ENCODE results near the gene PLXNB2. TPM values are rescaled to one million over a fixed set of nuclear protein-coding genes. Genes with fewer than 3 reads are reported as not detected.

PLXNB2 gene
- total and polyA plus RNA-seq, 7 experiments from 2014 or later: 0.05 to 138 (median 3.5) TPM

DNA sequence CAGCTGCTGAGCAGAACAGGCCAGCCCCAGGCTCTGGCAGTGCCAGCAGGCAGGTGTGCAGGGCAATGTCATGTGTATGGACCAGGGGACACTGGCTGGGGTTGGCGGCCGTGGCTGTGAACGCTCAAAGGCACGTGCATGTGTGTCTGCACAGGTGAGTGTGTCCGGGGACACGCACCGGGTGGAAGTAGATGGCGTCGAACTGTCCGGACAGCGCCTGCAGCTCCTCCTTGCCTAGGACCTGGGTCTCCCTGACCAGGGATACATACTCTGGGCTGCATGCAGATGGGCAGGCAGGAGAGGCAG is 57.2 kb downstream of the PLXNB2 start:
- Histone ChIP-seq H3K4me3 (ENCODE audit: low read length) (peak overlapping the region; percentile 71), H3K27ac (ENCODE audit: low read depth, low read length) (peak overlapping the region; percentile 71), H3K4me1 (ENCODE audit: control insufficient read depth in 2 of 2, insufficient read depth in 2 of 2, low read length in 2 of 2) (peaks cover 29 to 43% of the 10 kb centered on the region in 2 donors), H3K27me3 (ENCODE audit: control insufficient read depth in 2 of 2, insufficient read depth in 2 of 2, low read length in 2 of 2) (no peaks in the 10 kb centered on the region), H3K36me3 (ENCODE audit: control insufficient read depth in 2 of 3, insufficient read depth in 3 of 3, low read length in 3 of 3) (peaks cover 0 to 34% (median 0%) of the 10 kb centered on the region in 3 experiments), H3K9me3 (ENCODE audit: control insufficient read depth in 2 of 3, low read length in 3 of 3) (no peaks in the 10 kb centered on the region)
- Mint-ChIP-seq H3K27me3 (no peaks in the 10 kb centered on the region), H3K36me3 (peaks cover 0 to 3% (median 0%) of the 10 kb centered on the region in 5 donors), H3K4me1 (peaks cover 4 to 26% (median 17%) of the 10 kb centered on the region in 7 donors), H3K9me3 (no peaks in the 10 kb centered on the region), H3K4me3 (peak overlapping the region; percentile 61 to 88 (median 80)), H3K27ac (peak overlapping the region in 3 of 9 donors; percentile 54 to 69 (median 66))
- intact Hi-C loops (cut with micrococcal nuclease): loop anchor here (5.0 kb wide), 2 partner anchors 62 to 277 kb away; partner anchors contain the start of gene SCO2 (in 1 of the 2)
- no peak for ATAC-seq
- CTCF ChIA-PET: interaction anchor here (0.9 to 2.2 kb wide), 4 partner anchors 7 to 370 kb away, joined by 3 to 10 read pairs (median 6); no protein-coding TSS in a partner anchor
- POLR2A ChIA-PET: interaction anchor here (1.0 to 3.6 kb wide), 9 partner anchors 9 to 371 kb away, joined by 3 to 24 read pairs (median 8); partner anchors contain the start of genes NCAPH2 and SCO2
- no peak for DNase-seq

DNA sequence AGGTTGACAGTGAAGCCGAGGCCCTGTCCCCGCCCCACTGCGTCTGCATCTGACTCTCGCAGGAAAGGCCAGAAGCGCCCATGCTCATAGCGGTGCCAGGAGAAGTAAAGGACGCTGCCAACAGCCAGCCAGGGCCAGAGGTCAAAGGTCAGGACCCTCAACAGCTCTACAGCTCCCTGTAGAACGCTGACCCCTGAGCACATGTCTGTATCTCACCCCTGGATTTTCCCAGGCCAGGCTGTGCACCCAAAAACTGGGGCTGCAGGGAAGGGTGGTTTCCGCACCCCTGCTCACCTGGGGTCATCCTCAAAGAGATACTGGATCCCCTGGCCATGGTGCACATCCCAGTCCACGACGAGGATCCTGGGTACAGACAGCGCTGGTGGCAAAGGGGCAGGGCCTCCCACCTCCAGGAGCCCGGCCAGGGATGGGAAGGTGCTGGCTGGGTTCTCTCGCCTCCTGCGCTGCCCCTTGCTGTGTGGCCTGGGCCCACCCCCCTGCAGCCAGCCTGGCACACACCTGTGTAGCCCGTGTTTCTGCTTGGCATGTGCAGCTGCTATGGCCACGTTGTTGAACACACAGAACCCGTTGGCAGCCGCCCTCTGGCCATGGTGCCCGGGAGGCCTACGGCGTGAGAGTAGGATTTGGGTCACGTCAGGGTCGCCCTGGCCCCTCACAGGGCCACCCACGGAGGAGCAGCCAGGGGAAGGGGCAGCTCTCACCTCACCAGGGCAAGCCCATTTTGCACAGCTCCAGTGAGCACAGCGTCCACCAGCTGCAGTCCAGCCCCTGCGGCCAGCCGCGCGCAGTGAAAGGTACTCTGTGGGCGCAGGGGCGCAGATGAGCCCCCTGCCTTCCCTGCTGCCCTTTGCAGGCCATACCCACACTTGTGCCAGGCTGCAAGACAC is 57.9 kb downstream of the PLXNB2 start:
- H3K4me1 ChIP-seq (ENCODE audit: control insufficient read depth in 2 of 2, insufficient read depth in 2 of 2, low read length in 2 of 2): peaks cover 29 to 43% of the 10 kb centered on the region in 2 donors
- peak overlapping the region in 2 of 9 donors; percentile 54 to 66 for H3K27ac Mint-ChIP-seq
- intact Hi-C loops (cut with micrococcal nuclease): loop anchor here (5.0 kb wide), 2 partner anchors 63 to 278 kb away; partner anchors contain the start of gene SCO2 (in 1 of the 2)
- no peaks in the 10 kb centered on the region for H3K9me3 Mint-ChIP-seq
- H3K36me3 Mint-ChIP-seq: peaks cover 0 to 6% (median 3%) of the 10 kb centered on the region in 5 donors
- H3K36me3 ChIP-seq (ENCODE audit: control insufficient read depth in 2 of 3, insufficient read depth in 3 of 3, low read length in 3 of 3): peaks cover 0 to 36% (median 0%) of the 10 kb centered on the region in 3 experiments
- POLR2A ChIA-PET: interaction anchor here (1.1 to 3.6 kb wide), 6 partner anchors 59 to 372 kb away, joined by 4 to 24 read pairs (median 8); partner anchors contain the start of gene NCAPH2
- H3K27me3 ChIP-seq (ENCODE audit: control insufficient read depth in 2 of 2, insufficient read depth in 2 of 2, low read length in 2 of 2): no peaks in the 10 kb centered on the region
- H3K9me3 ChIP-seq (ENCODE audit: control insufficient read depth in 2 of 3, low read length in 3 of 3): no peaks in the 10 kb centered on the region
- H3K4me3 Mint-ChIP-seq: peak overlapping the region; percentile 61 to 88 (median 80)
- no peaks in the 10 kb centered on the region for H3K27me3 Mint-ChIP-seq
- ATAC-seq: no peak
- peak overlapping the region; percentile 71 for H3K4me3 ChIP-seq (ENCODE audit: low read length)
- no peak for DNase-seq
- H3K27ac ChIP-seq (ENCODE audit: low read depth, low read length): no peak overlapping the region
- CTCF ChIA-PET: interaction anchor here (0.9 to 2.2 kb wide), 3 partner anchors 7 to 248 kb away, joined by 3 to 7 read pairs (median 5); no protein-coding TSS in a partner anchor
- H3K4me1 Mint-ChIP-seq: peaks cover 10 to 30% (median 22%) of the 10 kb centered on the region in 7 donors

DNA sequence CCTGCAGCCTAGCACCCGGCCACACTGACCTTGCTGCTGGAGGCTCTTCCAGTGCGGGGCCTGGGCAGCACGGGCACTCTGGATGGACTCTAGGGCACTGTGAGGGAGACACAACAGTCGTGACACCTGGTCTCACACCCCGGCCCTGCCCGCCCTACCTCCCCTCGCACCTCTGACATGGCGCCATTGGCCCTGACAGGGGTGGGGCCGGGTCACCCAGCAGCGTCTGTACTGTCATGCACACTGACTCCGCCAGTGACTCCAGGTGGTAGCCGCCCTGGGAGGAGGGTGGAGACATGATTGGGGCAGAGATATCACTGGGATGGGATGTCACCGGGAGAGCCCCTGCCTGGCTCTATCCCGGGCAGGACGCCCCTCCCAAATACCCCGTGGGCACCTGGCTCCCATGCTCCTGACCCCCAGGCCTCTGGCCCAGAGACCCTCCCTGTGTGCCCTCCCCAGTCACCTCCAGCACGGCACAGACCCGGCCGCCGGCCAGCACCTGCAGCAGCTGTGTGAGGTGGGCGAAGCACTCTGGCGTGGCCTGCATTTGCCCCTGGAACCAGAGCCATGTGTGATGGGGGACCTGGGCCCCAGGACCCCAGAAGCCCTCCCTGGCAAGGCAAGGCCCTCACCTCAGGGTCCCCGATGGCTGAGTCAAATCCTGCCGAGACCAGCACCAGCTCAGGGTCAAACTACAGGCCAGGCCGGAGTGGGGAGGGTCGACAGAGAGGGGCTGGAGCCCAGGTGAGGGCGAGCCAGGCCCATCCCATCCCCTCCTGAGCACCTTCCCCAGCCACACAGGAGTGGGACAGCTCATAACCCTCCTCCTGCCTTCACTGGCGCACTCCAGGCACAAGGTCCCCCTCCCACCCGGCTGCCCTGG is 59.0 kb downstream of the PLXNB2 start:
- Mint-ChIP-seq H3K36me3 (peaks cover 0 to 6% (median 3%) of the 10 kb centered on the region in 5 donors), H3K9me3 (no peaks in the 10 kb centered on the region), H3K4me1 (peaks cover 10 to 38% (median 26%) of the 10 kb centered on the region in 7 donors), H3K4me3 (peak overlapping the region in 5 of 10 donors; percentile 52 to 75 (median 52)), H3K27ac (peak overlapping the region in 4 of 9 donors; percentile 38 to 91 (median 61)), H3K27me3 (no peaks in the 10 kb centered on the region)
- intact Hi-C loops (cut with micrococcal nuclease): no loop called here
- Histone ChIP-seq H3K9me3 (ENCODE audit: control insufficient read depth in 2 of 3, low read length in 3 of 3) (no peaks in the 10 kb centered on the region), H3K27ac (ENCODE audit: low read depth, low read length) (no peak overlapping the region), H3K36me3 (ENCODE audit: control insufficient read depth in 2 of 3, insufficient read depth in 3 of 3, low read length in 3 of 3) (peaks cover 0 to 38% (median 0%) of the 10 kb centered on the region in 3 experiments), H3K27me3 (ENCODE audit: control insufficient read depth in 2 of 2, insufficient read depth in 2 of 2, low read length in 2 of 2) (no peaks in the 10 kb centered on the region), H3K4me3 (ENCODE audit: low read length) (no peak overlapping the region), H3K4me1 (ENCODE audit: control insufficient read depth in 2 of 2, insufficient read depth in 2 of 2, low read length in 2 of 2) (peaks cover 36 to 50% of the 10 kb centered on the region in 2 donors)
- ATAC-seq (no peak), DNase-seq (no peak)
- ChIA-PET CTCF (no interaction called here), POLR2A (interaction anchor here (0.6 to 1.2 kb wide), 3 partner anchors 60 to 373 kb away, joined by 3 to 4 read pairs (median 3); no protein-coding TSS in a partner anchor)

DNA sequence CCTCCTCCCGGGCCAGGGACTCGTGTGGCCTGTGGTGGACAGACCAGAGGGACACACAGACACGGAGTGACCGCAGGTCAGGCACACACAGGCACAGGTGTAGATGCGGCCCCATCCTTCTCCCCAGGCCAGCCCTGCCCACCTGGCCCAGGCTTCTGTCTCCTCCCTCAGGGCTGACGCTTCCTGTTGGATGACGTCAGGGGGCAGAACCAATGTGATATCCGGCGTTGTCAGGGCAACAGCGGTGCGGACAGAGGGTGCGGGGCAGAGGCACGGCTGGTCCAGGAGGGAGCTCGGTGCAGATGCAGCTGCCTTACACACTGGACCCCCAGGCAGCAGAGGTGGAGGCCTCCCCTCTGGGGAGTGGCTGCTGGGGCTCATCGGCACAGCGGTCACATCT is 59.7 kb downstream of the PLXNB2 start:
- peaks cover 0 to 38% (median 0%) of the 10 kb centered on the region in 3 experiments for H3K36me3 ChIP-seq (ENCODE audit: control insufficient read depth in 2 of 3, insufficient read depth in 3 of 3, low read length in 3 of 3)
- peak in 1 of 9 donors; percentile 35 for DNase-seq
- Mint-ChIP-seq H3K4me3 (peak overlapping the region in 7 of 10 donors; percentile 29 to 75 (median 52)), H3K9me3 (no peaks in the 10 kb centered on the region), H3K27me3 (no peaks in the 10 kb centered on the region), H3K27ac (peak overlapping the region in 5 of 9 donors; percentile 38 to 91 (median 63)), H3K4me1 (peaks cover 10 to 42% (median 28%) of the 10 kb centered on the region in 7 donors), H3K36me3 (peaks cover 0 to 6% (median 3%) of the 10 kb centered on the region in 5 donors)
- ChIA-PET POLR2A (interaction anchor here (0.9 to 1.2 kb wide), 2 partner anchors 261 to 373 kb away, joined by 3 read pairs; no protein-coding TSS in a partner anchor), CTCF (no interaction called here)
- no peaks in the 10 kb centered on the region for H3K27me3 ChIP-seq (ENCODE audit: control insufficient read depth in 2 of 2, insufficient read depth in 2 of 2, low read length in 2 of 2)
- peaks cover 37 to 57% of the 10 kb centered on the region in 2 donors for H3K4me1 ChIP-seq (ENCODE audit: control insufficient read depth in 2 of 2, insufficient read depth in 2 of 2, low read length in 2 of 2)
- H3K4me3 ChIP-seq (ENCODE audit: low read length): no peak overlapping the region
- H3K9me3 ChIP-seq (ENCODE audit: control insufficient read depth in 2 of 3, low read length in 3 of 3): no peaks in the 10 kb centered on the region
- intact Hi-C loops (cut with micrococcal nuclease): no loop called here
- ATAC-seq: peak; percentile 4
- no peak overlapping the region for H3K27ac ChIP-seq (ENCODE audit: low read depth, low read length)

DNA sequence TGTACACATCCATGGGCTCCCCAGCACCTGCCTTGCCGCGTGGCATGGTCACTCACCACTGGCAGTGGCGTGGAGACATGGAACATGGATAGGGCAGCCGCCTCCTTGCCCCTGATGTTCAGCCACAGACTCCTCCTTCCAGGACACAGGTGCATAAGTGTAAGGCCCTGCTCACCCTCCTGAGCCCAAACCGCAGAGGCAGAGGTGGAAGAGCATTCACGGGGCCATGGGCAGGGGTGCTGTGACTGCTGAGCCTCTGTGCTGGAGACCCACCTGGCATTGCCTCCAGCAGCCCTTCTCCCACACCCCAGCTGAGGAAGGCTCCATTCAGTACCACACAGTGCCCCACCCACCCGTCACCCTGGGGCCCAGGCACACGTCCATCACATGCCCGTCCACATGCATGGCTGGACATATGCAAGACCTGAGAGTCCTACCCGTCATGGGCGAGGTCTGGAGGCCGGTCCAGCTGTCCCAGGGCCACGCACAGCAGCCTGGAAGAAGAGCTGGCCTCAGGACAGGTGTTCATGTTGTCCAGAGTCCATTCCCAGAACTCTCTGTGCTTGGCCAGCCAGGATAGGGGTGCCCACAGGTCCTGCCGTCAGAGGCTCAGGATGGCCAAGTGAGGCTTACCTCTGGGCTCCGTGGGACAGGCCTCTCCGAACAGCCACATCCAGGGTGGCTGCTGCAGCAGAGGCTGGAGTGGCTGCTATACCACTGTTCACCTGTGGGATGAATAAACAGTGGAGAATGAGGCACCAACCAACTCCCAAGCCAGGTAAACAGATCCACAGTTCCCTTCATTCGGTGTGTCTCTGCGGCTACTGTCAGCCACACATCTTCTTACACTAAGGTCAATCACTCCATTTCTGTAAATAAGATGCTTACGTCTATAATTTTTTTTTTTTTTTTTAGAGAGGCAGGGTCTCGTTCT is 60.9 kb downstream of the PLXNB2 start:
- POLR2A ChIA-PET: interaction anchor here (0.8 to 2.6 kb wide), 4 partner anchors 56 to 374 kb away, joined by 3 to 14 read pairs (median 4); partner anchors contain the start of gene SCO2
- intact Hi-C loops (cut with micrococcal nuclease): no loop called here
- no peak for DNase-seq

More for the DNA sequence above, 60.9 kb downstream of the PLXNB2 start:
- Mint-ChIP-seq H3K27me3 (no peaks in the 10 kb centered on the region), H3K4me1 (peaks cover 14 to 55% (median 38%) of the 10 kb centered on the region in 7 donors), H3K27ac (peak overlapping the region in 5 of 9 donors; percentile 38 to 70 (median 49)), H3K9me3 (no peaks in the 10 kb centered on the region), H3K4me3 (peak overlapping the region in 9 of 10 donors; percentile 29 to 100 (median 66)), H3K36me3 (peaks cover 0 to 6% (median 3%) of the 10 kb centered on the region in 5 donors)
- Histone ChIP-seq H3K4me1 (ENCODE audit: control insufficient read depth in 2 of 2, insufficient read depth in 2 of 2, low read length in 2 of 2) (peaks cover 46 to 63% of the 10 kb centered on the region in 2 donors), H3K4me3 (ENCODE audit: low read length) (no peak overlapping the region), H3K9me3 (ENCODE audit: control insufficient read depth in 2 of 3, low read length in 3 of 3) (no peaks in the 10 kb centered on the region), H3K36me3 (ENCODE audit: control insufficient read depth in 2 of 3, insufficient read depth in 3 of 3, low read length in 3 of 3) (peaks cover 0 to 38% (median 0%) of the 10 kb centered on the region in 3 experiments), H3K27me3 (ENCODE audit: control insufficient read depth in 2 of 2, insufficient read depth in 2 of 2, low read length in 2 of 2) (no peaks in the 10 kb centered on the region), H3K27ac (ENCODE audit: low read depth, low read length) (no peak overlapping the region)
- ATAC-seq: no peak
- CTCF ChIA-PET: no interaction called here
